WTC11 (cell line): ENCODE results near the gene H6PD. TPM values are rescaled to one million over a fixed set of nuclear protein-coding genes. Genes with fewer than 3 reads are reported as not detected.
A peak's percentile ranks its signal among the peaks of the same experiment; 100 is the strongest.

Source experiments
- ATAC-seq: fragments of 200-7000 bp; cut with Tn5 transposase; 2 replicates; pipeline ENCODE4 v1.10.0; 2021; ENCODE audit warnings: mild to moderate bottlenecking, moderate library complexity
- CTCF ChIA-PET: fragments of 300-600 bp; sonication (Branson Sonifier 250); formaldehyde crosslinking; loops from one replicate; lab custom pipeline; 2021; ENCODE audit warnings: antibody characterized with exemption; lab: Charles Lee
- POLR2A ChIA-PET: fragments of 350-600 bp; sonication (Branson Sonifier 250); formaldehyde crosslinking; loops from one replicate; lab custom pipeline; 2021; ENCODE audit warnings: antibody characterized with exemption; lab: Charles Lee
- DNase-seq: peaks from one replicate; pipeline ENCODE4 v3.0.0; 2021; ENCODE audit warnings: low spot score
- H3K27ac Mint-ChIP-seq: 2 replicates; pipeline ENCODE4 v1.8.0; 2021; ENCODE audit warnings: mixed read lengths
- H3K27me3 Mint-ChIP-seq: 2 replicates; pipeline ENCODE4 v1.8.0; 2021; ENCODE audit warnings: low read depth, mild to moderate bottlenecking, moderate library complexity, mixed read lengths
- H3K36me3 Mint-ChIP-seq: 2 replicates; pipeline ENCODE4 v1.8.0; 2021; ENCODE audit warnings: mixed read lengths
- H3K4me1 Mint-ChIP-seq: 2 replicates; pipeline ENCODE4 v1.8.0; 2022; ENCODE audit warnings: mixed read lengths
- H3K4me3 Mint-ChIP-seq: 2 replicates; pipeline ENCODE4 v1.8.0; 2021; ENCODE audit warnings: mild to moderate bottlenecking, moderate library complexity, mixed read lengths
- H3K9me3 Mint-ChIP-seq: 2 replicates; pipeline ENCODE4 v1.8.0; 2021; ENCODE audit warnings: mixed read lengths
- ERG ChIP-seq: fragments of 250-450 bp; sonication (Bioruptor Pico); IDR thresholded peaks from 2 replicates; pipeline ENCODE4 v1.8.0; 2021; ENCODE audit warnings: mild to moderate bottlenecking
- IRF2 ChIP-seq: sonication (generic); formaldehyde crosslinking; IDR thresholded peaks from 2 replicates; pipeline ENCODE4 v1.8.0; 2022; ENCODE audit warnings: low read depth, missing genetic modification reagents, borderline replicate concordance
- MLX ChIP-seq: sonication (generic); formaldehyde crosslinking; IDR thresholded peaks from 2 replicates; pipeline ENCODE4 v1.8.1; 2023; ENCODE audit warnings: mild to moderate bottlenecking, missing genetic modification reagents, moderate library complexity
- USF1 ChIP-seq: sonication (generic); formaldehyde crosslinking; IDR thresholded peaks from 2 replicates; pipeline ENCODE4 v1.8.0; 2022; ENCODE audit warnings: mild to moderate bottlenecking, missing genetic modification reagents
- ZNF317 ChIP-seq: sonication (generic); formaldehyde crosslinking; IDR thresholded peaks from 2 replicates; pipeline ENCODE4 v1.8.1; 2023; ENCODE audit warnings: low read depth, mild to moderate bottlenecking, moderate library complexity, missing genetic modification reagents, borderline replicate concordance
- ZNF425 ChIP-seq: fragments of 250-450 bp; sonication (Bioruptor Pico); conservative IDR thresholded peaks from 2 replicates; pipeline ENCODE4 v1.9.0; 2021; ENCODE audit warnings: mild to moderate bottlenecking
- total RNA-seq: library from RNA; stranded (reverse); gene quantifications from 3 replicates; pipeline ENCODE4 v1.2.3, GENCODE V29; 2021
- TF ChIP-seq, protein P1 (sequence below): fragments of 250-450 bp; sonication (Bioruptor Pico); IDR thresholded peaks from 2 replicates; pipeline ENCODE4 v1.9.0; 2021; ENCODE audit warnings: mild to moderate bottlenecking
- TF ChIP-seq, protein P2 (sequence below): sonication (generic); formaldehyde crosslinking; IDR thresholded peaks from 2 replicates; pipeline ENCODE4 v1.8.0; 2022; ENCODE audit warnings: missing genetic modification reagents
- TF ChIP-seq, protein P3 (sequence below): sonication (generic); formaldehyde crosslinking; IDR thresholded peaks from 2 replicates; pipeline ENCODE4 v1.8.1; 2023; ENCODE audit warnings: mild to moderate bottlenecking, missing genetic modification reagents, moderate library complexity

Gene H6PD
- total RNA-seq, 1 experiment from 2014 or later, result 7.4 TPM

DNA sequence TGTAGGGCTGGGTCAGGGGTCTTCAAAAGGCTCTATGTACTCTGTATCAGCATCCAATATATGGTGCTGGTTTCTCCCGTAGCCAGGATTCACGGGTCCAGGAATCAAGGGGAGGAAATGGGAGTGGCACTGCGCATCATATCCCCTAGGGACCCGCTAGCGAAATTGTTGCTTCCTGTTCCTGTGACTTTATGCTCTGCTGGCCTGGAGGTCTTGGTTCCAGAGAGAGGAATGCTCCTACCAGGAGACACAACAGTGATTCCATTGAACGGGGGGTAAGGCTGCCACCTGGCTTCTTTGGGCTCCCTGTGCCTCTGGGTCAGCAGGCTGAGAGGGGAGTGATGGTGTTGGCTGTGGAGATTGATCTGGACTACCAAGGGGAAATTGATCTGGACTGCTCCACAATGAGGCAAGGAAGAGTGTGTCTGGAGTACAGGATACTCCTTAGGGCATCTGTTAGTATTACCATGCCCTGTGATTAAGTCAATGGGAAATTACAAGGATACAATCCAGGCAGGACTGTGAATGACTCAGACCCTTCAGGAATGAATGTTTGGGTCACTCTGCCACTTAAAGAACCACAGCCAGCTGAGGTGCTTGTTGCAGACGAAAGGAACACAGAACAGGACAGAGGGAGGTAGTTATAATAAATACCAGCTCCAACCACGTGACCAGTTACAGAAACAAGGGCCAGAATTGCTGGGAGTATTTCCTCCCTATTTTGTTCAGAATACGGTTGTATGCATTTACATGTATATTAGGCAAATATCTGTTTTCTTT, 68.4 kb downstream of the H6PD start:
- H3K27ac Mint-ChIP-seq, result peak overlapping the region; percentile 15
- no peaks in the 10 kb centered on the region for H3K36me3 Mint-ChIP-seq
- POLR2A ChIA-PET, result interaction anchor here (0.6 kb wide), 1 partner anchor 36 kb away, joined by 5 read pairs; no protein-coding TSS in a partner anchor
- H3K27me3 Mint-ChIP-seq, result no peaks in the 10 kb centered on the region
- H3K4me1 Mint-ChIP-seq, result no peaks in the 10 kb centered on the region
- no peaks in the 10 kb centered on the region for H3K9me3 Mint-ChIP-seq
- ATAC-seq (no peak), DNase-seq (no peak)
- no peak overlapping the region for H3K4me3 Mint-ChIP-seq
- TF ChIP-seq IRF2, result no peak
- TF ChIP-seq ERG (CRISPR knock-in tag), result no peak
- no peak for TF ChIP-seq MLX (CRISPR knock-in tag)
- TF ChIP-seq ZNF317 (CRISPR knock-in tag), result no peak
- TF ChIP-seq USF1 (CRISPR knock-in tag), result no peak
- TF ChIP-seq, protein P1, sequence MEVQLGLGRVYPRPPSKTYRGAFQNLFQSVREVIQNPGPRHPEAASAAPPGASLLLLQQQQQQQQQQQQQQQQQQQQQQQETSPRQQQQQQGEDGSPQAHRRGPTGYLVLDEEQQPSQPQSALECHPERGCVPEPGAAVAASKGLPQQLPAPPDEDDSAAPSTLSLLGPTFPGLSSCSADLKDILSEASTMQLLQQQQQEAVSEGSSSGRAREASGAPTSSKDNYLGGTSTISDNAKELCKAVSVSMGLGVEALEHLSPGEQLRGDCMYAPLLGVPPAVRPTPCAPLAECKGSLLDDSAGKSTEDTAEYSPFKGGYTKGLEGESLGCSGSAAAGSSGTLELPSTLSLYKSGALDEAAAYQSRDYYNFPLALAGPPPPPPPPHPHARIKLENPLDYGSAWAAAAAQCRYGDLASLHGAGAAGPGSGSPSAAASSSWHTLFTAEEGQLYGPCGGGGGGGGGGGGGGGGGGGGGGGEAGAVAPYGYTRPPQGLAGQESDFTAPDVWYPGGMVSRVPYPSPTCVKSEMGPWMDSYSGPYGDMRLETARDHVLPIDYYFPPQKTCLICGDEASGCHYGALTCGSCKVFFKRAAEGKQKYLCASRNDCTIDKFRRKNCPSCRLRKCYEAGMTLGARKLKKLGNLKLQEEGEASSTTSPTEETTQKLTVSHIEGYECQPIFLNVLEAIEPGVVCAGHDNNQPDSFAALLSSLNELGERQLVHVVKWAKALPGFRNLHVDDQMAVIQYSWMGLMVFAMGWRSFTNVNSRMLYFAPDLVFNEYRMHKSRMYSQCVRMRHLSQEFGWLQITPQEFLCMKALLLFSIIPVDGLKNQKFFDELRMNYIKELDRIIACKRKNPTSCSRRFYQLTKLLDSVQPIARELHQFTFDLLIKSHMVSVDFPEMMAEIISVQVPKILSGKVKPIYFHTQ, result no peak
- TF ChIP-seq ZNF425 (CRISPR knock-in tag), result no peak
- CTCF ChIA-PET, result interaction anchor here (1.8 kb wide), 1 partner anchor 36 kb away, joined by 4 read pairs; no protein-coding TSS in a partner anchor

GRCh38 chr1:9303916-9304315, 69.3 kb downstream of the H6PD start:
- TF ChIP-seq, protein P2, sequence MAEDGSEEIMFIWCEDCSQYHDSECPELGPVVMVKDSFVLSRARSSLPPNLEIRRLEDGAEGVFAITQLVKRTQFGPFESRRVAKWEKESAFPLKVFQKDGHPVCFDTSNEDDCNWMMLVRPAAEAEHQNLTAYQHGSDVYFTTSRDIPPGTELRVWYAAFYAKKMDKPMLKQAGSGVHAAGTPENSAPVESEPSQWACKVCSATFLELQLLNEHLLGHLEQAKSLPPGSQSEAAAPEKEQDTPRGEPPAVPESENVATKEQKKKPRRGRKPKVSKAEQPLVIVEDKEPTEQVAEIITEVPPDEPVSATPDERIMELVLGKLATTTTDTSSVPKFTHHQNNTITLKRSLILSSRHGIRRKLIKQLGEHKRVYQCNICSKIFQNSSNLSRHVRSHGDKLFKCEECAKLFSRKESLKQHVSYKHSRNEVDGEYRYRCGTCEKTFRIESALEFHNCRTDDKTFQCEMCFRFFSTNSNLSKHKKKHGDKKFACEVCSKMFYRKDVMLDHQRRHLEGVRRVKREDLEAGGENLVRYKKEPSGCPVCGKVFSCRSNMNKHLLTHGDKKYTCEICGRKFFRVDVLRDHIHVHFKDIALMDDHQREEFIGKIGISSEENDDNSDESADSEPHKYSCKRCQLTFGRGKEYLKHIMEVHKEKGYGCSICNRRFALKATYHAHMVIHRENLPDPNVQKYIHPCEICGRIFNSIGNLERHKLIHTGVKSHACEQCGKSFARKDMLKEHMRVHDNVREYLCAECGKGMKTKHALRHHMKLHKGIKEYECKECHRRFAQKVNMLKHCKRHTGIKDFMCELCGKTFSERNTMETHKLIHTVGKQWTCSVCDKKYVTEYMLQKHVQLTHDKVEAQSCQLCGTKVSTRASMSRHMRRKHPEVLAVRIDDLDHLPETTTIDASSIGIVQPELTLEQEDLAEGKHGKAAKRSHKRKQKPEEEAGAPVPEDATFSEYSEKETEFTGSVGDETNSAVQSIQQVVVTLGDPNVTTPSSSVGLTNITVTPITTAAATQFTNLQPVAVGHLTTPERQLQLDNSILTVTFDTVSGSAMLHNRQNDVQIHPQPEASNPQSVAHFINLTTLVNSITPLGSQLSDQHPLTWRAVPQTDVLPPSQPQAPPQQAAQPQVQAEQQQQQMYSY (CRISPR knock-in tag), result peak; percentile 63; the same call in 1 of the 2 replicates
- TF ChIP-seq, protein P3, sequence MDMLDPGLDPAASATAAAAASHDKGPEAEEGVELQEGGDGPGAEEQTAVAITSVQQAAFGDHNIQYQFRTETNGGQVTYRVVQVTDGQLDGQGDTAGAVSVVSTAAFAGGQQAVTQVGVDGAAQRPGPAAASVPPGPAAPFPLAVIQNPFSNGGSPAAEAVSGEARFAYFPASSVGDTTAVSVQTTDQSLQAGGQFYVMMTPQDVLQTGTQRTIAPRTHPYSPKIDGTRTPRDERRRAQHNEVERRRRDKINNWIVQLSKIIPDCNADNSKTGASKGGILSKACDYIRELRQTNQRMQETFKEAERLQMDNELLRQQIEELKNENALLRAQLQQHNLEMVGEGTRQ (CRISPR knock-in tag), result no peak
- no peak for TF ChIP-seq ZNF425 (CRISPR knock-in tag)
- TF ChIP-seq, all 79 proteins: peak for 1
- ChIA-PET POLR2A (no interaction called here), CTCF (interaction anchor here (1.8 kb wide), 1 partner anchor 37 kb away, joined by 4 read pairs; no protein-coding TSS in a partner anchor)
- Mint-ChIP-seq H3K27ac (no peak overlapping the region), H3K9me3 (no peaks in the 10 kb centered on the region), H3K36me3 (no peaks in the 10 kb centered on the region), H3K4me3 (no peak overlapping the region), H3K27me3 (no peaks in the 10 kb centered on the region), H3K4me1 (no peaks in the 10 kb centered on the region)
- DNase-seq (no peak), ATAC-seq (no peak)
